Measurements from ENCODE around the gene GALNT18. TPM values are rescaled to one million over a fixed set of nuclear protein-coding genes. Genes with fewer than 3 reads are reported as not detected.

Gene GALNT18
- total RNA-seq, 1 donor from 2014 or later: 24.4 TPM

GRCh38 chr11:11537871-11538270 lies 83.9 kb downstream of the GALNT18 start:
- Histone ChIP-seq H3K27me3 (ENCODE audit: low read depth) (no peaks in the 10 kb centered on the region), H3K9me3 (replicated peaks) (no peaks in the 10 kb centered on the region), H3K27ac (replicated peaks) (peak overlapping the region; percentile 88), H3K4me1 (peaks cover 99% of the 10 kb centered on the region), H3K36me3 (no peaks in the 10 kb centered on the region), H3K4me3 (no peak overlapping the region)
- TF ChIP-seq CTCF (IDR thresholded peaks at IDR 0.05; ENCODE audit: borderline replicate concordance): no peak
- DNase-seq: no peak
- intact Hi-C loops (cut with micrococcal nuclease): loop anchor here (10.0 kb wide), 1 partner anchor 77 kb away; no protein-coding TSS in a partner anchor

DNA sequence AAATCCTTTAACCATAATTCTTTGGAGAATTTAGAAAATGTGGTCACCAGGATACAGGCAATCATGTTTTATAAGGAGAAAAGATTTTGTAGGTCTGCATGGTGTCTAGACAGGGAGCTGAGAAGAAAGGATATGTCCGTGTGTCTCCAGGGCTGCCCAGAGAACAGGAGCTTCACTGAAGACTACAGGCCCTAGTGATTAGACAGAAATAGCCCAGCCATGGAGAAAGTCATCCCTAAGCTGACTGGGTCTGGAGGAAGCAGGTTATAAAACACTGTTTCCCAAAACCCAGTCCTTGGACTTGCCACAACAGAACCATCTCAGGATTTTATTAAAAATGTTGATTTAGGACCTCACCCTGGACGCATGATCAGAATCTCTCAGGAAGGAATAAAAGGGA lies 84.4 kb downstream of the GALNT18 start:
- H3K36me3 ChIP-seq: no peaks in the 10 kb centered on the region
- H3K4me3 ChIP-seq: no peak overlapping the region
- H3K9me3 ChIP-seq (replicated peaks): no peaks in the 10 kb centered on the region
- no peaks in the 10 kb centered on the region for H3K27me3 ChIP-seq (ENCODE audit: low read depth)
- peaks cover 99% of the 10 kb centered on the region for H3K4me1 ChIP-seq
- H3K27ac ChIP-seq (replicated peaks): peak overlapping the region; percentile 88
- intact Hi-C loops (cut with micrococcal nuclease): loop anchor here (10.0 kb wide), 1 partner anchor 77 kb away; no protein-coding TSS in a partner anchor
- no peak for DNase-seq
- TF ChIP-seq CTCF (IDR thresholded peaks at IDR 0.05; ENCODE audit: borderline replicate concordance): no peak

DNA sequence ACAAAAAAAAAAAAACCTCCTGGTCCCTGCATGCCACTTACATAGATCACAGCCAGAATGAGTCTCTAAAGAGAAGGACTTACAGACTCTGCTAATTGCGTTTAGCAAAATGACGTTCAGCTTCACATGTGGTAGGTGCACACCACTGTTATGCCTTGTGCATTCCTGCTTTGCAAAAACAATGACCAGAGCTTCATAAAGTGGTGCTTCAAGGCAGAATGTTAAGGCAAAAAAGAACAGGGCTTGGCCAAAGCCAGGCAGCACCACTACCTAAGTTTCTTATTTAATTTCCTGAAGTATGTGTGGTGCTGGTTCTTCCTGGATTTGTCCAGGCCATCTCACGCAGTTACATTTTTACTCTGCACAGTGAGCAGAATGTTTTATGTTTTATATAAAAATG lies 85.2 kb downstream of the GALNT18 start:
- no peaks in the 10 kb centered on the region for H3K9me3 ChIP-seq (replicated peaks)
- intact Hi-C loops (cut with micrococcal nuclease): loop anchor here (10.0 kb wide), 1 partner anchor 78 kb away; no protein-coding TSS in a partner anchor
- no peak for DNase-seq
- no peak for TF ChIP-seq CTCF (IDR thresholded peaks at IDR 0.05; ENCODE audit: borderline replicate concordance)
- H3K36me3 ChIP-seq: no peaks in the 10 kb centered on the region
- no peaks in the 10 kb centered on the region for H3K27me3 ChIP-seq (ENCODE audit: low read depth)
- peaks cover 99% of the 10 kb centered on the region for H3K4me1 ChIP-seq
- no peak overlapping the region for H3K4me3 ChIP-seq
- H3K27ac ChIP-seq (replicated peaks): peak overlapping the region; percentile 88

DNA sequence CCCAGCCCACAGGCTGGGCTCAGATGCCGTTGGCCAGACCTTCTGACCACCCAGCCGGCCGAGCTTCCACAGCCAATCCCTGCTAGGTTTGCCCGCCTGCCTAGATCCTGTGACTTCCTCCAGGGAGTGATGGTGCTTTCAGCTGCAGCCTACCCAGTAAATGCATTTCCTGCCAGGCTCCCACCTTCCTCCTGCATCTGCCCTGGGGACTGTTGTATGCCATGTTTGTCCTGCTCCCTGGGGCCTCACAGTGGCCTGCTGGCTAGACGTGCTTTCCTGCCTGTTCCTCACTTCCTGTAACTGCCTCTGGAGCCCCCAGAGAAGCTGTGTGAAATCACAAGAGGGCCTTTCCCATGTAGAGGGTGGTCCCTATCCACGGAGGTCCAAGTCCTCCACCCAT lies 86.2 kb downstream of the GALNT18 start:
- H3K36me3 ChIP-seq: no peaks in the 10 kb centered on the region
- DNase-seq: peak; percentile 42
- intact Hi-C loops (cut with micrococcal nuclease): loop anchor here (10.0 kb wide), 1 partner anchor 79 kb away; no protein-coding TSS in a partner anchor
- no peaks in the 10 kb centered on the region for H3K27me3 ChIP-seq (ENCODE audit: low read depth)
- H3K4me1 ChIP-seq: peaks cover 100% of the 10 kb centered on the region
- no peaks in the 10 kb centered on the region for H3K9me3 ChIP-seq (replicated peaks)
- TF ChIP-seq CTCF (IDR thresholded peaks at IDR 0.05; ENCODE audit: borderline replicate concordance): peak; percentile 28
- no peak overlapping the region for H3K4me3 ChIP-seq
- peak overlapping the region; percentile 88 for H3K27ac ChIP-seq (replicated peaks)

DNA sequence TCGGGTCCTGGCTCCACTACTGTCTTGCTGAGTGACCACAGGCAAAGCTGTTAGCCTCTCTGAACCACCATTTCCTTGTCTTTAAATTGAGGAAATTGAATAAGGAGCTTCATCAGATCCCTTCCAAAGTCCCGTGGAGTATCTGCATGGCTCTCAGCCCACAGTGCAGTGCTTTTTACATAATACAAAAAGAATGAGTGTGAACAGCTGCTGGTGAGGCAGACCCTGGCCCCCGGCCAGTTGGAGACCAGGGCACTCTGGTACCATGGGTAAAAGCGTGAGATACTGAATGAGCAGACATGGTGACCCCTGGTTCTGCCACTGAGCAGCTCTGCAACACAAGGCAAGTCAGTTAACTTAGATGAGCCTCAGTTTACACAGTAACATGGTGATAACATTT lies 86.8 kb downstream of the GALNT18 start:
- TF ChIP-seq CTCF (IDR thresholded peaks at IDR 0.05; ENCODE audit: borderline replicate concordance): no peak
- H3K4me3 ChIP-seq: no peak overlapping the region
- H3K4me1 ChIP-seq: peaks cover 99% of the 10 kb centered on the region
- H3K36me3 ChIP-seq: no peaks in the 10 kb centered on the region
- intact Hi-C loops (cut with micrococcal nuclease): loop anchor here (10.0 kb wide), 1 partner anchor 80 kb away; no protein-coding TSS in a partner anchor
- H3K9me3 ChIP-seq (replicated peaks): no peaks in the 10 kb centered on the region
- H3K27me3 ChIP-seq (ENCODE audit: low read depth): no peaks in the 10 kb centered on the region
- H3K27ac ChIP-seq (replicated peaks): peak overlapping the region; percentile 88
- DNase-seq: no peak
